NOMO-1 treated with DMSO at 0.1 percent for 48 hours (cell line): Measurements from ENCODE around the gene THSD7A.
"Not testable (repeated sequence)": the region's sequence is repeated elsewhere in the genome, so short reads cannot be mapped to it uniquely, and the experiment has no call there.

Experiments used
- DNase-seq: peaks from one replicate; lab custom pipeline; 2025; ENCODE audit not compliant: unreplicated experiment; lab: John Stamatoyannopoulos, UW

Gene THSD7A

DNA sequence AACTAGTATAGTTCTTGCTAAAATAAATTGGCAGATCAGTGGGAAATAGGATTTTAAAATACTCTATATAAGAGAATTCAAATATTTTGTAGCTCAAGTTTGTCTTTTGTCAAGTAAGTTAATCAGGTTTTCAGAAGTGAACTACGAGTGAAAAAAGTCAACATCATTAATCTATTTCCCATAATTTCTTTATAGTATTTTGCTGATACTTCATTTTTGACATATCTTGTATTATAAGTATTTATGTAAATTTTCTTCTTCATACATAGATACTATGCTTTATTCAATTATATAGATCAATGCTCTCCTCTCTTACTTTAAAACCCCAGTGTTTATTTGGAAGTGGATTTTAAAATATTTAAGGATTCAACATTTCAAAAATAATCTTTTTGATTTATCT lies 360.7 kb downstream of the THSD7A start:
- no peak for DNase-seq

DNA sequence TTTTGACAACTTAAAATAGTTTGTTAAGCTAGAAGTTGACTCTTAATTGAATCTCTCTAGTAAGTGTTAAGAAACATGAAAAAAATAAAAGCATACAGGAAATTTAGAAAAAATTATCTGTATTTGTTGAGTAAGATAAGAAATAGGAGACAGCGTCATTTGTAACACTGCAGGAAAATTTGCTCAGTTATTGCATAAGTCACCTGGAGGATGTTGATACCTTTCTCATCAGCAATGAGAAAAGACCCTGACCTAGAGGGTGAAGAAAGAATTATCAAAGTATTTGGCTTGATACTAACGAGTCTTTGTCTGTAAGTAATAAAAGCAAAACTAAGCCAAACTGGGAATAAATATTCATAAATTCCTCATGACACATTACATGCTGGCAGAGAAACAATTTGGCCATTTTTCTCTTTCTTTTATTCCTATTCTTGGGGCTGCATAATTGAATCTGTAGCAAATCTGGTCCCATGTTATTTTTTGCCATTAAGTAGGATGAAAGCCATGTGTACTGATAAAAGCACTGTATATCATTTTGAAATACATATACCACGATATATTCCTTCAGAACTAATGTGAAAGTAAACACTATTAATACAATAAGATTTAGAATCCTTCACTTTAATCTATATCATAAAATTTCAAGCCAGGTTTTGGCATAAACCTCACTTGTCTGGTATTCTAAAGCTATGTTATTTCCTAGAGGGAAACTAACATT lies 362.8 kb downstream of the THSD7A start:
- no peak for DNase-seq

DNA sequence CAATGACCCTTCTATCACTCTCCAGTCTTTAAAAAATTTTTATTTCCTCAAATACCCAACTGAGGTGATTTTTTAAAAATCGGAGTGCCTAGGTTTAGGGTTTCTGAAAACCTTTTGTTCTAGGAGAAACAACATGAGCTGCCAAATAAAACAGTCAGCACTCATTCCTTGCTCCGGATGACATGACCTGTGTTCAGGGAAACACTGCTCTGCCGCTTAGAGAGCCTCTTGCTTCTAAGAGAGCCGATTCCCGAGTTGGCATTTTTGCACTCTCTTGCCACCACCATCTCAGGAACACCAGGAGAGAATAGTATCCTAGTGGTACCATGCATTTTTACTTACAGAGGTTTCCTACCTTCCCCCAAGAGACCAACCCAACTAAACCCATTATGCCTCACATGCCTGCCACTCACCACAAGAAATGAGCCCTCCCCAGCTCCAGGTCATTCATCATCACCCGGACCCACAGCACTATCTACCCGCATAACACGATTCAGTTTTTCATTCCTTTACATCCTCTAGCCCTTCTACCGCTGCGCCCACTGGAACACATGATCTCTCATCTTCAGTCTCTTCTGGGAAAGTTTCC lies 365.4 kb downstream of the THSD7A start:
- no peak for DNase-seq

- DNase-seq = no peak
Measured at GRCh38 chr7:11464624-11465023, 367.4 kb downstream of the THSD7A start.

- DNase-seq = no peak
Measured at GRCh38 chr7:11461946-11462345, 370.1 kb downstream of the THSD7A start.

- peak; percentile 89 for DNase-seq
Measured at GRCh38 chr7:11458736-11459483, 373.1 kb downstream of the THSD7A start.

DNA sequence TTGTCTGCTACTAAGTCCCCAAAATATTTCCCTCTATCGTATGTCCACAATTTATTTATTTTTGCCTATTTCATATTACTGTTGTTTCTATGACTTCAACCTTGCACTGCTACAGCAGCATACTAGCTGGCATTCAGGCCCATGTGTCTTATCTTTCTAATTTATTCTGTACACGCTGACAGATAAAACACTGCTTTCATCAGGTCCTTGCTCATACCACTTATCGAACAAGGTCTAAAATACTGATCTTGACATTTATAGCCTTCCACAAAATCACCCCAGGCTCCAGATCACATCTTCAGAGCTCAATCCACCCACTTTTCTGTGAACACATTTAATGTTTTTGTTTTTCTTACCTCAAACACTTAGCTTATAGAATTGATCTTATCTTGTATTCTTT lies 374.6 kb downstream of the THSD7A start:
- DNase-seq = no peak

DNA sequence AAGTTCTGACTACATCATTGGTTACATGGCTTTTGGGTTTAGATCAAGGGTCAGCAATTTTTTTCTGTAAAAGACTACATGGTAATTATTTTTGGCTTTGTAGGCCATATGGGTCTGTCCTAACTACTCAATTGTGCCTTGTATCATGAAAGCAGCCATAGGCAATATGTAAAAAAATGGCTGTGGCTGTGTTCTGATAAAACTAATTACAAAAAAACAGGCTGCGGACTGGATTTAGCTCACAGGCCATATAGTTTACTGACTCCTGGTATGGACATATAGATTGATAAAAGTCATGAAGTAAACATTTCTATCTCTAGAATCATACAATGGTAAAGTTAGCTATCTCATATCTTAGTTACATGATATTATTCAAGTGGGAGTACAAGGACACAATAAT lies 375.4 kb downstream of the THSD7A start:
- DNase-seq = no peak

DNA sequence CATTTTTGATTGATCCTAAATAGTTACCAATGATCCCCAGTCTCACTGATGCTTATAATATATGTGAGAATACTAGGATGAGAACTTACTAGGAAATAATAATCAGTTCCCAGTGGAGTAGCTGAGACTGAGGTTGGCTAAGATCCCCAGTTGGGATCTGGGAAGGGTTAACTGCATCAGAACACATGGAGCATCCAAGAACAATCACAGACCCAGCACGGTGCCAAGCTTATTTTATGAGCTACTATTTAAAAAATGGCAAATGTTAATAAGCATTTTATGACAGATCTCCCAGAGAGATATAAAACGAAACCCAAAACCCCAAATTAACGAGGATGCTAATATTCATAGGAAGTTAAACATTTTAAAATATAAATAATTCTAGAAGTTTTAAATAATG lies 379.5 kb downstream of the THSD7A start:
- DNase-seq = no peak

DNA sequence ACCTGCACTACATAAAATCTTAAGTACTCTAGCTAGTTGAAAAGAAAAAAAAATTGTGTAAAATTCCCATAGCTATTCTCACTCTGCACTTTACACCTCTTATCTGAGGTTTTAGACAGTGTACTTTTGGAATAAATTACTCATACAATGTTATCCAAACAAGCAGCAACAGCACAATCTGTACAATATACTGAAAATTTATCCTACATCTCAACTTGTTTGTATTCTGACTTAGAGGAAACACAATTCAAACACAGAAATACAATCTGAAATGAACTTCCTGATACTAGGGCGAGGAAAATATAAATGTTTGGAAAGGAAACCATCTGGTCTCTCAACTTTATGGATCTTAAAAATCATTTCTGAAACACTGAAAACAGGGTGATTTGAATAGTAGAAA lies 381.7 kb downstream of the THSD7A start:
- no peak for DNase-seq

DNA sequence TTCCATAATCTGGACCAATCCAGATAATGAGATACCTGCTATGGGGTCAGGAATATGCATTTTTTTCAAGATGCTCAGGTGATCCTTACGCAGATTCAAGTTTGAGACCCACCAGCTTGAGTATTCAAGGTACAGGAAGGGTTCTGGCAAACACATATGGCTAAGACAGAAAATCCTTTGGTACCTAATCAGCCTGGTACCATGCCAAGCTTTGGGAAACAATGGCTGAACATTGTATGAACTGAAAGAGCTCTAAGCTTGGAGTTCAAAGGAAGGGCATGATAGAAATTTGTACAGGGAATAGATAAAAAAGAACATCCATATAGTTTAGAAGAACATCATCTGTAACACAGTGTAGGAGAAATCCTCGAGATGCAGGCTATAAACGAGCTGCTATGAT lies 382.7 kb downstream of the THSD7A start:
- DNase-seq = no peak

- DNase-seq = no peak
Measured at GRCh38 chr7:11448323-11448722, 383.7 kb downstream of the THSD7A start.

DNA sequence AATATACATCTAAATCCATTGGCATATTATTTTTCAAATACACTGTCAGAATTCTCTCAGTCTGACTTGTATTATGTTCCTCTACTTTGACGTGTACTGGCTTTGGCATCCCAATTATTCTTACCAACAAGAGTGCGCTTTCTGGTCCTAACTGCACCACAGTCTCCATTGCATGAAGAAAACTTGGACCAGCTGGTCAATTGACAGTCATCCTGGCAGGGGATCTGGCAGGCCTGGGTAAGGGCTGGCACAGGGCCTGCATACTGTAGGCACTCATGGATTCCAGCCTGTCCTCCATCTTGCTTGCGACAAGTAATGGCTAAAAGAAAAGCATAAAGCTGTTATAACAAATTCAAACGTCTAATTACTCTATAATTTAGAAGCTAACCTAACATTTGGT lies 384.9 kb downstream of the THSD7A start:
- no peak for DNase-seq

DNA sequence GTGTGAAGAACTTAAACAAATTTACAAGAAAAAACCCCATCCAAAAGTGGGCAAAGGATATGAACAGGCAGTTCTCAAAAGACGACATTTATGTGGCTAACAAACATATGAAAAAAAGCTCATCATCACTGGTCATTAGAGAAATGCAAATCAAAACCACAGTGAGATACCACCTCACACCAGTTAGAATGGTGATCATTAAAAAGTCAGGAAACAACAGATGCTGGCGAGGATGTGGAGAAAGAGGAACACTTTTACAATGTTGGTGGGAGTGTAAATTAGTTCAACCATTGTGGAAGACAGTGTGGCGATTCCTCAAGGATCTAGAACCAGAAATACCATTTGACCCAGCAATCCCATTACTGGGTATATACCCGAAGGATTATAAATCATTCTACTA lies 388.1 kb downstream of the THSD7A start:
- DNase-seq = not testable (repeated sequence)

- DNase-seq = no peak
Measured at GRCh38 chr7:11437994-11438393, 394.0 kb downstream of the THSD7A start.

DNA sequence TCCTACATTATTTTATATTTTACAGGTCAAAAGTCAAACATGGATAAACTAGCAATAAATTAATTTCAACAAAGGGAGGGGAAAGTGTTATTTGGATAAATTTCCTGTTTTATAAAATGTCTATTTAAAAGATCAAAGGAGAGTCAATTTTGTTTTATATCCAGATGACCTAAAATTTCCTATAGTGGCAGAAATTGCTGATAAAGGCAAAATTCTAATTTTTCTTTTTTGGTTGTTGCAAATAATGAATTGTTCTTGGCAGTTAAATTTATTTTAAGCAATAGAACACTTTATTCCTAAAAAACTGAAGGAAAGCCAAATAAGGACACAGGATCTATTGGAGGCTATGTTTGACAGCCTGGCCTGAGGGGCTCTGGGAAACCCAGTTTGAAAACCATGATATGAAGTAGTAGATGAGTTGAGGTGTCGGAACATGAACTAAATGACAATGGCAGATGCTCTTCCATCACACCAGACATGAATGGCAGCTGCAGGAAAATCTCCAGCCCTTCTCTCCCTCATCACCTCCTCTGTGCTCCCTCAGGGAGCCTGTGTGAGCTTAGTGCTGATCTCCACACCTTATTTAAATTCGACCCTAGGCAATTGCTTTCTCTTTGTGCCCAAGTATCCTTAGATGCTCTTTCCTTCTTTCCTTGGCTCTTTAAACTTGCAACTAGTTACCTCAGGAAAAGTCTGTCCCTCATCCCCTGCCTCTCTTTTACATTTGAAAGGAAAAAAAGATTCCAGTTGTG lies 395.0 kb downstream of the THSD7A start:
- no peak for DNase-seq

GRCh38 chr7:11436316-11436715 lies 395.7 kb downstream of the THSD7A start:
- no peak for DNase-seq

DNA sequence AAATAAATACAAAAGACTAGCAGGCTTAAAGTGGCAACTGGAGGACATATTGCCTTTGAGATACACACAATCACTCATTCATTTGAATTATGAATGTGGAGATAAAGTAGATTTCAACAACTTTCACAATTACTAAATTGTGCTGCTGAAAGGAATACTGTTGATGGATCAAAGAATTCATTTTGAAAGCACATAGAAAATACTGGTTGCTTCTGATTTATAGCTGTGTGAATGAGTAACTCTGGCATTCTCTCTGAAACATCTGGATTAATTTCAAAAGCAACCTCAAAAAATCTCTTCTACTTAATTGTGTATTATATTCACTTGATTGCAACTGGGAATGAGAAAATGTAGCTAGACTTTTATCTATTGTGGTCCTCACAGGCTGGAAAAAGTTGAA lies 397.6 kb downstream of the THSD7A start:
- DNase-seq = no peak

GRCh38 chr7:11430841-11431240 lies 401.2 kb downstream of the THSD7A start:
- DNase-seq = peak; percentile 27

DNA sequence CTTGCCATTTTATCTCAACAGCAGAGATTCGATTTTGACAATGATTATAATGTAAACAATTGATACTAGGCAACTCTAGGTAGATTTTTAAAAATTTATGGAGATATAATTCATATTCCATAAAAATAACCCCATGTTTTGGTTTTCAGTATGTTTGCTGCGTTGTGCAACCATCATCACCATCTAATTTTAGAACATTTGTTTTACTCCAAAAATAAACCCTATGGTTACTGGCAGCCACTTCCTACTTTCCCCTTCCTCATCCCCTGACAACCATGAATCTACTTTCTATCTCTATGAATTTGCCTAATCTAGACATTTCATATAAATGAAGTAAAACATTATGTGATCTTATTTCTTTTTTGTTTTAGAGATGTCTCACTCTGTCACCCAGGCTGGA lies 401.9 kb downstream of the THSD7A start:
- DNase-seq = peak; percentile 79

- no peak for DNase-seq
Measured at GRCh38 chr7:11428877-11429581, 403.0 kb downstream of the THSD7A start.
